ENCODE measurements around the gene TBX4.

TBX4 gene

GRCh38 chr17:61455324-61456060 lies 3.3 kb downstream of the TBX4 start:
- no peak for DNase-seq

DNA sequence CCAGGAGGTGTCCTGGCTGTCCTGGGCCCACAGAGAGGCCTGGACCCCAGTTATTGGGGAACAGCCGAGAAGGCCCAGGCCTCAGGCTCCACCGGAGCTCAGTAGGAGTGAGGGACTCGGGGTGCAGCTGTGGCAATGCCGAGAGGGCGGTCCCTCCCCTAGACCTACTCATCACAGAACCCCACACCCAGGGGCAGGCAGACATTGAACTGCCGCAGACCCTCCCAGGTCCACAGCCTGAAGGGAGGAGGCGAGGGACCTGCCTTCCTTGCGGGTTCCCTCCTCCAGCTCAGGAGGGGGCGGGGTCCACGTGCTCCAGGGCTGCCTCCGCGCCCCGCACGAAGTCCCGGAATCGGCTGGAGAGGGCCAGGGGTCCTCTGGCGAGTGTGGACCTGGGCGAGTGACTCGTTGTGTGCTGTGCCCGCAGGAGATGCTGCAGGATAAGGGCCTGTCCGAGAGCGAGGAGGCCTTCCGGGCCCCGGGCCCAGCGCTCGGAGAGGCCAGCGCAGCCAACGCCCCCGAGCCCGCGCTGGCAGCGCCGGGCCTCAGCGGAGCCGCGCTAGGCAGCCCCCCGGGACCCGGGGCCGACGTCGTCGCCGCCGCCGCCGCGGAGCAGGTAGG lies 3.9 kb downstream of the TBX4 start:
- DNase-seq = peak; percentile 63

- peak; percentile 77 for DNase-seq
These were observed 4.5 kb downstream of the TBX4 start for GRCh38 chr17:61456688-61457225.

- DNase-seq = peak; percentile 64
These were observed 5.2 kb downstream of the TBX4 start for GRCh38 chr17:61457226-61457983.

DNA sequence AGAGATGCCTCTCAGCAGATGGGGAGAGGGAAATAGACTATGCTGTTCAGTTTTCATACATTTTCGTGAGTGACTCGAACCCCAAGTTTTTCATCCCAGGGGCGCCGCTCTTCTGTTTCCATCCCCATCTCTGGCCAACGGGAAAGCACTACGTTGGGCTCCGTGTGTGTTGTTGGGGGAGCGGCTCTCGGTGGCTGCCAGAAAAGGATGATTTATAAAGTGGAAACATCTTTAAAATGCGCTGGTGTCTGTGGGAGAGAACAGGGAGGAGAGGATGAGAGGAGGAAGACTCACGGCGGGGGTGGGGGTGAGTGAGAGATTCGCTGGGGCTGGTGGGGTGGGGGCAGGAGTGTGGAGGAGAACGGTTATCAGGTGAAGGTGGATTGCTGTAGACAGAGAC lies 5.8 kb downstream of the TBX4 start:
- peak; percentile 46 for DNase-seq

- peak; percentile 47 for DNase-seq
These were observed 6.4 kb downstream of the TBX4 start for GRCh38 chr17:61458421-61459141.

DNA sequence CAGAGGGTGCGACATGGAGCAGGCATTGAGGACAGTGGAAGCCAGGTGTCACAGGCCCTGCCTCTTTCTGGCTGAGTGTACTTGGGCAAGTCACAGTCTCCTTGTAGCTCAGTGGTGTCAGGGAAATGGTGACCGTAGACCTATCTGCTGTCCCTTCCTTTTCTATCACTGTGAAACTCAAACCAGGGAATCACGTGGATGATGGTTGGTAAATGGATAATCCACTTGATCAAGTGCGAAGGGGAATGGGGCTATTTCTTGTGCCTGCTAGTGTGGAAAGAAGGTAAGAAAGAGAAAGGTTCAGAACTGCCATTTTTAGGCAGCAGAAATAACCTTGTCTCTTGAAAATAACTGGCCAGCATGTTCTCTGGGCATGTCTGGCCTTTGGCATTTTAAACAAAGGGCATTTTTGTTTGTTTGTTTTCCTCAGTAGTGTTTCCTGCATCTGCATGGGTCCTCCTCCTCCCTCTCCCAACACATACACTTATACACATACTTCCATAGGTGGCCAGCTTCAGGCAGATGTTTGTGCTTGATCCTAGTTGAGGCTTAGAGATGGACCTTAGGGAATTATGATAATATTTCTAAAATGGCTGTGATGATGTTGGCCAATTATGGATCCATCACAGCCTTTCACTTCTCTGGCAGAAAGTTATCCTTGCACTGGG lies 7.1 kb downstream of the TBX4 start:
- DNase-seq = no peak

DNA sequence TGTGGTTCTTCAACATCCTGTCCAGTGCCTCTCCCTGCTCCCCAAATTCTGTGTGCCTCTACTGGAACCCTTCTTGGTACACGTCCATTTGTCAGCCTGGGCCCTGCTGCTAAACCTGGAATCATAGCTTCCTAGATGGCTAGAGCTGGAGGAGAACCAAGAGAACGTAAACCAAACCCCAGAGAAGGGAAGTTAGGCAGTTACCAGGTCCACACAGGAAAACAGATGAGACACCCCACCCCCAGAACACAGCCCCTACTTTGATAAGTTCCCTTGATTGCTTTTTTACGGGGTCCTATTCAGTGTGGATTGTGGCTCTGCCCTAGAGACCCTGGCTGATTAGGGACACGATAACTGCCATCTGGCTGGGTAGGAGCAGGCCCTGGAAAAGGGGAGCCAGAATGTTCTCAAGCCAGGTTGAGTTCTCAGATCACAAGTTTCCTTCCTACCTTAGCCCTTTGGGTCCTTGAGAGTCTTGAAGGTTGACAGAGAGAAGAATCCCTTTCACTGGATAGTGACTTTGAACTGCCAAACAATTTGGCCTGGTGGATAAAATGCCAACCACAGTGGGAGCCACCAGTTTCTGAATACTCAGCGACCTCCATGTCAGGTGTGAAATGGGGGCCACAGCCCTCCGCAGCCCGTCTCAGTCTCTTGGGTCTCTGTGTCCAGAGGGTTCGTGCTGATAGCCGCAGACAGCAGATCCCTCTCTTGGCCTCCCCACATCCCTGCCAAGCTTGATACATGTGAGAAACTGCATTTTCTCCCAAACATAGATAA lies 7.9 kb downstream of the TBX4 start:
- DNase-seq = peak; percentile 43

DNA sequence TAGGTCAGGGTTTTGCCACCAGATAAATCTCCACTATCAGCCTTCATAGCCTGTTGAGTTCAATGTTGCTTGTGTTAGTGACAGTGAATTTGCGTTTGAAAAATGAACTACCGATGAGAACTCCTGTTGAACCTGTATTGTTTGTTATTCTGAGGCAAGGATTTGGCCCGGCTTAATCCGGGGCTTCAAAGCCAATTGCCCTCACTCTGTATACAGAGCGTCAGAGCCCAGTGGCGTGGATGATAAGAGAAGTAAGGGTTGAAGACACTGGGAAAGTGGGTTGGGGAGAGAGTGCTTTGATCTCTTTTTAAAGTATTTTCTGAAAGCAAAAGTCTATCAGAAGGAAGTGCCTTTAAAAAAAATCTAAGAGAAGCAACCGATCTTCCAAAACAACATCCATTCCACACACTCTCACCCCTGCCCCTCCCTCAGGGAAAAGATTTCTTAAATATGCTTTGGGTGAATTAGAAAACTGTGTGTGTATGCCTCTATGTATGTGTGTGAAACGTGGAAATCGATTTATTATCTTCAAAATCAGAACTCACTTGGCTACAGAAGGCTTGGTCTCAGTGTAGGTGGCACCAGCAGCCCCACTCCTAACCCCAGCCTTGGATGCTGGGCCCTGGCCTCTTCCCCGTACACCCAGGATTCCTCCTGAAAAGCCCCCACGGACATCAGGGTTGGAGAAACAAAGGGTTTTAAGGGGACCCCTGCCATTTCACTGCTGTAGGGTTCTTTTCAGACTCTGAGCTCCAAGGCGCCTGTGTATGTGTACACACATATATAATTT lies 8.8 kb downstream of the TBX4 start:
- peak; percentile 51 for DNase-seq

- DNase-seq = no peak
These were observed 9.4 kb downstream of the TBX4 start for GRCh38 chr17:61461586-61461966.

GRCh38 chr17:61461967-61462718 lies 9.9 kb downstream of the TBX4 start:
- peak; percentile 75 for DNase-seq

GRCh38 chr17:61462719-61463315 lies 10.6 kb downstream of the TBX4 start:
- DNase-seq = no peak

DNA sequence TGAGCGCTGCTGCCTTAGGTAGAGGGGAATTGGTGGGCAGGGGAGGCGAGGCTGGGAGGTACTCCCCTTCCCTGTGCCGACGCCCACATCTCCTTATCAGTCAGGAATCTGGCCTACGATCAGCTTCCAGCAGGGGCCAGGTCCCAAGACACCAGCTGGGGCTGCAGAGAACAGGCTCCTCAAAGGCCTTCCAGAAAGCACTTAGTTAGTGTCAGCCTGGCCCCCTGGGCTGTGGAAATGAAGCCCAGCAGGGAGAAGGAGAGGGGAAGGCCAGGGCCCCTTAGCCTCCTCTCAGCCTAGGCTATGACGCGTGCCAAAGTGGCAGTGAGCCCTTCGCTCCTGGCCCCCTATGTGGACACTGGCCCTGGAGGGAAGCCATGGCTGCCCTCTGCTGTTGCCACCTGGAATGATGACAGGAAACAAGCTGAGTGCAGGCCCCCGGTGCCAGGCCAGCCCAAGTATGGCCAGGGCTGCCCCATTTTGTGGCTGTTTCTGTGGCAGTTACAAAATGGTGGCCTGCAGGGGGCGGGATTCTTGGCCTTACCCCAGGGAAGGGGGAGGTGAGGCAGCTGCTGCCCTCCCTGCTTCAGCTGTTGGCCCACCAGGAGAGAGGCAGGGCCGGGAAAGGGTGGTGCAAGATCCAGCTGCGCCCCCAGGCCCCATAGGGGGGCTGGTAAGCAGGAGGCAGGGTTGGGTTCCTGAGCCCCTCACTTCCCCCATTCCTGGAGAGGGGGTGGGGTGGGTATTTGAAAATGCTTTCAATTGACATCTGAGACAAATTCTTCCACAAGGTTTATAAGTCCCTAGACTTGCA lies 11.3 kb downstream of the TBX4 start:
- DNase-seq = peak; percentile 78

DNA sequence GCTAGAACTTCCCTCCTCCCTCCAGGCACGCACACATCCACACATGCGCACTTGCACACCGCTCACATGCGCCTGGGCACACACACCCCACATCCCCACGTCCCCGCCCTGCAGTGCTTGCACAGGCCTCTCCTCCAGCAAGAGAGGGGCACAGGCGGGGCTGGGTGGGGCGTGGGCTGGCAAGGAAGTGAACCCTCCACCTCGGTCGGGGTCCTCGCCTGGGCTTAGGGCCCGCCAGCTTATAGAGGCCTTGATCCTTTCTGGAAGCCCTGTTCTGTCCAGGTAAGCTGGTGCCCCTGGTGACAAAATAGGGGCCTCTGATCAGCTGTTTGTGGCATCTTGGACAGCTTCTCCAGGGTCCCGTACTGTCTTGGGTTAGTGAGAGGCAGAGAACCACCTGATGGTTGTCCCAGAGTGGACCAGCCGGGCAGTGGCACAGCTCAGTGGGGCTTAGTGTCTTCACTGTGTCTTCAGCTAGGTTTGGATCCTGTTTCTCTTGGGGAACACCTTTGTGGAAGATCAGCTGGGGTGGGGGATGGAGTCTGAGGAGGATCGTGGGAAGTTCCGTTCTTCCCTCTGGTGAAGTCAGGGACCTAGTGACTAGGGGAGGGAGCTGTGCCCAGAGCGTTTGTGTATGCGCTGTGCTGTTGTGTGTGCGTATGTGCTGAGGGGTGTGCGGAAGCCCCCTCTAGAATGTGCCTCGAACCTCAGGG lies 12.1 kb downstream of the TBX4 start:
- DNase-seq = peak; percentile 59

GRCh38 chr17:61464843-61465180 lies 12.6 kb downstream of the TBX4 start:
- no peak for DNase-seq

- DNase-seq = no peak
These were observed 13.5 kb downstream of the TBX4 start for GRCh38 chr17:61465550-61466237.

DNA sequence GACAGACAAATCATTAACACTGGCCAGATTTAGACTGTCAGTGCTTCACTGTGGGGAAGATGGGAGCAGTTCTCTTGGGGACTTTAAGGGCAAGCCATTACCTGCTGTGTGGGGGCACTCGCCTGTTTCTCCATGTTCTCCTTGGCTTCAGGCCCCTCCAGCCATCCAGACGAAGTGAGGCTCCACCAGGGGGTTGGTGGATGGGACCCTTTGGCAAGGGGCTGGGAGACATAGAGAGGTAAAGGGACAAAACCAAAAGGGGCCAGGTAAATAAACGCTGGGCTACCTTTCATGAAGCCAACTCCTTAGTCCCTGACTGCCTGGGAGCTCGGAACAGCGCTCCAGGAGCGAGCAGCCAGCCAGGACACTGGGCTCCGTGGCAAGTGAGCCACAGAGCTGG lies 14.0 kb downstream of the TBX4 start:
- no peak for DNase-seq

Data from islet precursor cell (in vitro differentiated cells).